Hair follicular keratinocyte (primary cell): Measurements from ENCODE around the gene MELTF. TPM values are rescaled to one million over a fixed set of nuclear protein-coding genes. Genes with fewer than 3 reads are reported as not detected.

Experiments used
- total RNA-seq: library from RNA; depleted of rRNA; stranded (reverse); fragments of >200 nt; gene quantifications from 2 replicates; pipeline ENCODE4 v1.2.3, GENCODE V29; 2015

MELTF gene
- total RNA-seq, result 9.6 and 13.8 TPM in 2 replicates

GRCh38 chr3:197029511-197030167 lies at the start of gene MELTF:
Gene MELTF (minus strand): TSS chr3:197029817. CDS start chr3:197029702, 115 bp downstream.

GRCh38 chr3:196968233-196969133 lies 61.1 kb downstream of the MELTF start, which contains the start of gene PIGZ:
Gene PIGZ (minus strand): TSS chr3:196968833. CDS start chr3:196952031, 16,802 bp downstream.

Other genes with a start within 250 kb of the MELTF start
- 22.4 and 23.2 TPM in 2 replicates for gene SENP5, start 161.9 kb downstream of the MELTF start, total RNA-seq
- 42.1 and 48.7 TPM in 2 replicates for gene NCBP2, start 87.3 kb downstream of the MELTF start, total RNA-seq
- 1.1 and 2.1 TPM in 2 replicates for gene PIGZ, start 61.0 kb downstream of the MELTF start, total RNA-seq